GM18511 (cell line): ENCODE measurements around the gene PGRMC2.

Experiments
- ATAC-seq: cut with Tn5 transposase; IDR thresholded peaks from one replicate; pipeline ENCODE4 v1.9.1; 2021; ENCODE audit warnings: mild to moderate bottlenecking, moderate library complexity; ENCODE audit not compliant: unreplicated experiment

Gene PGRMC2

DNA sequence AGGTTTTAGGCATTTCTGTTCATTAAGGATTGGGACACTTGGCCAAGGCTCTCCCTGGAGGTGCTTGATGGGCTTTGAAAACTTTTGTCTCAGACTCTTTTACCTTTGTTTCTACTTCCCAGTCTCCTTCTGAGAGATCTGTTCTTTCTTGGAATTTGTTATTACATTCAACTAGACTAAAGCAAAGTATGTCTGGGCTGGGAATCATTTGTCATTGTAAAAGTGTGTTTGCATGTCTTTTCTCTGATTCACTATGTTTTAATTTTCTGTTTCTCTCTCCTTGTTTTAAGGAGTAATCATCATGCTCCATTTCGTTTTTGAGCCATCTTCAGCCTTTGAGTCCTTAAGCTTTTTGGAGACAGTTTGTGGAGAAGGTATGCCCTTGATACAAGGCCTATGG is 12.2 kb upstream of the PGRMC2 start:
- no peak for ATAC-seq

DNA sequence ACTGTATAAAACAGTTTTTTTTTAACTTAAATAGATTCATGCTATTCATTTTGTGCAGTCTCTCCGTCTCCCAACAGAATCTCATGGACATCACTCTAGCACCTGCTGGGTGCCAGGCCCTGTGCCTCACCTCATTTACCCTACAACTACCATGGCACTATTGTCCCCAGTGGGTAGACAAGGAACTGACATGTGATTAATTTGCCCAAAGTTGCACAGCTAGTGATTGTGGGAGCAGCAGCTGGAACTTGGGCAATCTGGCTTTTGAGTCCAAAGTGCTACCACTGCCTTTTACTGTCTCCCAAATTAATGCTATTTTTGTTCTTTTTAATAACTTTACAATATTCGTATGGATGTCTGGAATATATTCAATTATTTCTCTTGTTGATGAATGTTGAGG is 11.2 kb upstream of the PGRMC2 start:
- no peak for ATAC-seq

GRCh38 chr4:128298146-128298758 is 10.6 kb upstream of the PGRMC2 start:
- no peak for ATAC-seq

DNA sequence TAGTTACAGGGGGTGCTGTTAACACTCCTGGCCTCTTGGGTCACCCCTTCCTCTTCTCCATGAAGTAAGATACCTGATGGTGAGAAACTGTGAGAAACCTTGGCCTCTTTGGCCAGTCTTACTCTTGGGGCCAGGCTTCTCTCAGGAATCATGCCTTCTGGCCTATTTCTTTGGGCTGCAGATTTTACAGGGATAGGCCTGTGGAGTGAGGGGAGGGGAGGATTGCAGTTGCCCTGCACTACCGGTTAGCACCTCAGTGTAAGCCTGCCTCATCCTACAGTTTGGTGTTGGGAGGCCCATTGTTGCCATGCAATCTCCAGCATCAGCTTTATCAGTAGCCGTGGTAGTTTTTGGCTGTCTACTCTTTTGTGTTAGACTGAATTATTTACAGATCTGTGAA is 7.6 kb upstream of the PGRMC2 start:
- ATAC-seq: no peak

DNA sequence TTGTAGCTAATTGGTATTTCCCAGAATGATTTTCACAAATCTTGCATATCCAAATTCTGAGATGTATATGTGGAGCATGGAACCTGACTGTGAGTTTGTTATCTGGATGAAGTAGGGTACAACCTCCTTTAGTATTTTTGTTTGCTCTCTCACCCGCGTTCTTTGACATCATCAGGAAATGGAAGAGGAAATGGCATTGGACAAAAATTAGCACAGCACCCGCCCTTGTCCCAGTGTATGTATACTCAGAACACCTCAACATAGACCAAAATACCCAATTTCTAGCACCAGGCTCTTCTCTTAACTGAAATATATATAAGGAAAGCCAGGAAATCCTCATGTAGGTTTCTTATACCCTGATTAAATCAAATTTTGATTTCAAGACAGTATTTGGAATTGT is 6.9 kb upstream of the PGRMC2 start:
- no peak for ATAC-seq

GRCh38 chr4:128292349-128292748 is 4.7 kb upstream of the PGRMC2 start:
- ATAC-seq: no peak

GRCh38 chr4:128291096-128291495 is 3.5 kb upstream of the PGRMC2 start:
- ATAC-seq: no peak

- no peak for ATAC-seq
These were observed 2.9 kb upstream of the PGRMC2 start for GRCh38 chr4:128290526-128290925.

DNA sequence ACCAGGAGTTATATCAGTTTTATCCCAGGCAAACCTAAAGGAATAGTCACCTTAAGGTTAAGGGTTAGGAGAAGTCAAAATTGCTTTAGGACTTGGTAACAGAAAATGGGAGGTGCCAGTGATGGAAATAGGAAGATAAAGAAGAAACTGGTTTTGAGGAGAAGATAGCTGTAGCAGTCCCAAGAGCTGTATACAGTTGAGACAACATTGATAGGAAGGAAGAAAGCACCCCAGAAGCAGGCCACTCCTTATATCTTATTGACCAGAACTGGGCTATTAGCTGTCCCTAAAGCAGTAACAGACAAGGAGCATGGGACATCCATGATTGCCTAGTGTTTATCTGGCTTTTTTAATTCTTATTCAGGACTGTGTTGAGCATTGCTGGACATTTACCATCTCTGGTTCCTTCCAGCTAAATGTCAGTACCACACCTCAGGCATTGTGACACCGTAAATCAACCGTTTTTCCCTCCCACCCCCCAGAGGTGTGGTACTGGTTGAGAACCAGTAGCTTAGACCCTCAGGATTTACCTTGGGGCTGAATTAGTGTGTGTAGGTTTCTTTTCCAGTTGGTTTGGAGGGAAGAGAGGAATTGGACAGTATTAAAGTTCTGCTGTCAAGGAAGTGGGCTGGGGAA is 2.0 kb upstream of the PGRMC2 start:
- ATAC-seq: no peak

DNA sequence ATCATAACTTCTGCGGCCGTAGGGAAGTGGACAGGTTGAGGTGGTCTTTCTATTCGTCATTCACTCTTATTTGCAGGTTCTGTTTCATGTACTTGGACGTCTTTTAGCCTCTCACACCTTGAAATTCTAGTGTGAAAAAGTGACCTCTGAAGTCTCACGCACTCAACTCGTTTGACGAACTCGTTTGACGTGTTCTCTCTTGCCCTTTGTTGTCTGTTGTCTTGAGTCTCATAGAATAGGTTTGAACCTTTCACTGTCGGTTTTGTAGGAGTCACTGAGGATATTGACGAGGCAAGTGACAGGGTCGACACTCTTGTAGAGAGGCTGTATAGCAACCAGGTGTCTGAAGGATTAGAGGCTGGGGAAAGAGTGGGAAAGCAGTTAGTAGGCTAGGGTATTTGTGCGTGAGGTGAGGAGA is 1.1 kb upstream of the PGRMC2 start:
- ATAC-seq: no peak

- ATAC-seq: peak; percentile 77
These were observed 467 bp upstream of the PGRMC2 start for GRCh38 chr4:128287871-128288688.

DNA sequence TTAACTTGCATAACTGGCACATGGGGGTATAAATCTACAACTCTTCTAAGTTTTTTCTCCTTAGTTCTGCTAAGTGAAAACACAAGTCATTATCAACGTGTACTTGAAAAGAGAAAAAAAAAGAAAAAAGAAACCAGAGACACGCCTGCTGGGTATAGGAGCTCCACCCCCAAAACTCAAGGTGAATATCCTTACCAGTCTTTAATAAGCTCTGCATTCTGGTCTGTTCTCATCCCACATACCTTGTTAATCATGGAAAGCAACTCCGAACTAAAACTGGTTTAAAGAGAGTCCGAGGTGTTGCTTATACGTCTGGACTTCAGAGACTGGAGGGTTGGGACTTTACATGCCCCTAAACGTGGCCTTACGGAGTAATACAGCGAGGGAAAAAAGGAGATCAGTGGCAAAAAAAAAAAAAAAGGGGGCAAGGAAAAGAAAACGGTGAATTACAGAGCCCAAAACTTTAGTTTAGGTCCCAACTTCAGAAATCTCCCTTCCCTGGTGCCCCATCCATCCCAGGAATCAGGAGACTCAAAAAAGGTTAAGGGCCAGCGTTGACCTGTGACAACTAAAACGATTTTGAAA is 1.0 kb downstream of the PGRMC2 start:
- peak; percentile 9 for ATAC-seq

DNA sequence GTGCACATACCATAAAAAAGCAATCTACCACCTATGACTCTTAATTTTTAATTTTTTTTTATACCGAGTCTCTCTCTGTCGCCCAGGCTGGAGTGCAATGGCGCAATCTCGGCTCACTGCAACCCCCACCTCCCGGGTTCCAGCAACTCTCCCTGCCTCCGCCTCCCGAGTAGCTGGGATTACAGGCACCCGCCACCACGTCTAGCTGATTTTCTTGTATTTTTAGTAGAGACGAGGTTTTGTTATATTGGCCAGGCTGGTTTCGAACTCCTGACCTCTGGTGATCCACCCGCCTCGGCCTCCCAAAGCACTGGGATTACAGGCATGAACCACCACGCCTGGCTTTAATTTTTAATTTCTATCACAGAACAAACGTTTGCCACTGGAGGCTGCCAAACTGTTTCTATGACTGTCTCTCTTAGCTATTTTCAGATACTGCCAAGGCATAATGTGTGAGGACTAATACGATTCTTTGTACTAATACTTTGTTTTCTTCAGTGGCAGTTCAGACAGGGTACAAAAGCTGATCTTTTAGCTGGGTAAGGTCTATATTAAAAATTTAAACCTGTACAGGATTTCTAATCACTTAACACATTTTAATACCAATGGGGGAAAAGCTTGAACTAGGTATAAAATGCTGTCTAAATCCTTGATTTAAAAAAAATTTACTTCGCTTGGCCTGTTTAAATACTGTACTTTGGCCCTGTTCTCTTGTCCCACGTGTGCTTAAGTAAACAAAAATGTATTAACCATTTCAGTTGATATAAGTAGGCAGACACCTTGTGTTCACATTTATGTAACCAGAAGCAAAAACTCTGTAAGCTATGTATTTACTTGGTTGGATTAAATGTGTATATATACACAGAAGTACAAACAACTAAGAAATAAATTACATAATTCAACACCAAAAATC is 2.3 kb downstream of the PGRMC2 start:
- ATAC-seq: no peak

DNA sequence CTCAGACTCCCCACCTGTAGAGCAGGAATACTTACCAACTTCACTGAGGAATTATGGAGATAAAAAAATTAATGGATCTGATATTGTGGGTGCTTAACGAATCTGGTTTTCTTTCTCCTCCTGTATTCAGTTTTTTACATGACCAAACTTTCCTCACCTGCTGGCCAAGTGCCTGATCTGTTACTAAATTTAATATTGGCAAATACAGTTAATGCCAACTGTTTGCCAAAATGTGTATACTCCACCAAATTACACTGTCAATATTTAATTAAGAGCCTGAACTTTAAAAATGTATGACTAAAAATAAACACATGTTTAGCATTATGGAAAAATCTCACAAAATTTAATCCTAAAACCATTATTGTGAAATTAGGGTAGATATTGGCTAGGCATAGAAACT is 3.3 kb downstream of the PGRMC2 start:
- no peak for ATAC-seq

DNA sequence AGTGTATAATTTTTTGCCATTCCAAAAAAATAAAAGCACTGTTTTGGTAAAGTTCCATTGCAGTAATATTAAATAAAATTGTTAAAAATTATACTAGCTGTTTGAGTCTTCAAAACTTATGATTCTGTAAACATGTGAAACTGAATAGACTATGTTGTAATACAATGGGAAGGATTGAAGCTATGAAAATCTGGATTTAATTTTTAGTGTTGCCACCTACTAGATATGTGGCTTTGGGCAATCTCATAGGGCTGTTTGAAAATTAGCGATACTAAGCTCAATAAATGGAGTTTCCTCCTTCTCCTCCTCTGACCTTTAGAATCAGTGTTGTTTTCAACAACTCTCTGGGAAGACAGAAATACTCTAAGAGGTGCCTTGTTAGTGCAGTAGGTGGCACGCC is 4.5 kb downstream of the PGRMC2 start:
- ATAC-seq: no peak

GRCh38 chr4:128282516-128282915 is 5.1 kb downstream of the PGRMC2 start:
- no peak for ATAC-seq

- no peak for ATAC-seq
These were observed 6.3 kb downstream of the PGRMC2 start for GRCh38 chr4:128281354-128281753.

DNA sequence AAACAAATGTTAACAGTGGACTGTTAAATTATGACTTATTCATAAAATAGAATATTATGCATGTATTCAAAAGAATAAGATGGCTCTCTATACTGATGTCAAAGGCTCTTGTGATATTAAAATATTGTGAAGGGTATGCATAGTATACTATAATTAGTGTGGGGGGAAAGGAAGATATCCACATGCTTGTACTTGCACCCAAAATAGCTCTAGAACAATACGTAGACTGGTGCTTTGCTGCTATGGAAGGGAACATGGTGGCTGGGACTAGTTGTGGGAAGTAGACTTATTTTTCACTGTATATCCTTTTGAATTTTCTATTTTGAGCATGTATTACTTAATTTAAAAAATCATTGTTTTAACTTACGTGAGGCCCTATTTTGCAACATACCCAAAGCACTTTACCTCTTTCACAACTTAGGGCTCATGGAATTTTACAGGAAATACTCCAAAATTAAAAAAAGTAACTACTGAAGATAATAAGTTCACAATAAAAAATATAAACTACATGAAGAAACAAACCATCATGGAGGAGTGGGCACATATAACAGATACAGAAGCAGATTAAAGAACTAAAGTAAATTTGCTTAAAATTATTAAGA is 7.9 kb downstream of the PGRMC2 start:
- no peak for ATAC-seq

- ATAC-seq: no peak
These were observed 9.8 kb downstream of the PGRMC2 start for GRCh38 chr4:128277856-128278255.

GRCh38 chr4:128275346-128275745 is 12.3 kb downstream of the PGRMC2 start:
- no peak for ATAC-seq
